ENCODE data around the gene LCTL. TPM values are rescaled to one million over a fixed set of nuclear protein-coding genes. Genes with fewer than 3 reads are reported as not detected.

Gene LCTL
- total RNA-seq, 6 experiments from 2014 or later, result 0.12 to 0.76 (median 0.74) TPM

DNA sequence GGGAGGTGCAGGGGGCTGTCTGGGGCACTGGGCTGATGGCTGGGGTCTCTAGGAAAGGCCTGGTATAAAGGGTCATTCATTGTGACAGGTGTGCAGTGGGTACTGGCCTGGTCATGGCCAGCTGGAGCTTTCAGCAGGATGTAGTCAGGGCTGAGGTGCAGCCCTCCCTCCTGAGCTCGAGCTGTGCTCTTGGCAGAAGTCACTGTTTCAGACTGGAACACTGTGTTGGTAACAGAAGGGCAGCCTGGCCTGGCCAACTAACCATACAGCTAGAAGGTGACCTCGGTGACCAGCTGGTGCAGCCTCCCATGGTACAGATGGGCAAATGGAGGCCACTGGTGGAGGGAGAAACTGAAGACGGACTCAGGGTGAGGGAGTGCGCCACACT is 34.4 kb upstream of the LCTL start:
- Mint-ChIP-seq H3K4me3 (no peak overlapping the region), H3K27ac (no peak overlapping the region), H3K36me3 (ENCODE audit: low read depth) (no peaks in the 10 kb centered on the region), H3K27me3 (ENCODE audit: insufficient read depth) (peaks cover 6% of the 10 kb centered on the region), H3K4me1 (ENCODE audit: low read depth) (0 out of 2 replicates have a peak, but pooled peaks cover 5% of the 10 kb centered on the region), H3K9me3 (no peaks in the 10 kb centered on the region)
- no peak for DNase-seq
- TF ChIP-seq, protein P1, sequence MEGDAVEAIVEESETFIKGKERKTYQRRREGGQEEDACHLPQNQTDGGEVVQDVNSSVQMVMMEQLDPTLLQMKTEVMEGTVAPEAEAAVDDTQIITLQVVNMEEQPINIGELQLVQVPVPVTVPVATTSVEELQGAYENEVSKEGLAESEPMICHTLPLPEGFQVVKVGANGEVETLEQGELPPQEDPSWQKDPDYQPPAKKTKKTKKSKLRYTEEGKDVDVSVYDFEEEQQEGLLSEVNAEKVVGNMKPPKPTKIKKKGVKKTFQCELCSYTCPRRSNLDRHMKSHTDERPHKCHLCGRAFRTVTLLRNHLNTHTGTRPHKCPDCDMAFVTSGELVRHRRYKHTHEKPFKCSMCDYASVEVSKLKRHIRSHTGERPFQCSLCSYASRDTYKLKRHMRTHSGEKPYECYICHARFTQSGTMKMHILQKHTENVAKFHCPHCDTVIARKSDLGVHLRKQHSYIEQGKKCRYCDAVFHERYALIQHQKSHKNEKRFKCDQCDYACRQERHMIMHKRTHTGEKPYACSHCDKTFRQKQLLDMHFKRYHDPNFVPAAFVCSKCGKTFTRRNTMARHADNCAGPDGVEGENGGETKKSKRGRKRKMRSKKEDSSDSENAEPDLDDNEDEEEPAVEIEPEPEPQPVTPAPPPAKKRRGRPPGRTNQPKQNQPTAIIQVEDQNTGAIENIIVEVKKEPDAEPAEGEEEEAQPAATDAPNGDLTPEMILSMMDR (IDR thresholded peaks at IDR 0.05), result no peak

DNA sequence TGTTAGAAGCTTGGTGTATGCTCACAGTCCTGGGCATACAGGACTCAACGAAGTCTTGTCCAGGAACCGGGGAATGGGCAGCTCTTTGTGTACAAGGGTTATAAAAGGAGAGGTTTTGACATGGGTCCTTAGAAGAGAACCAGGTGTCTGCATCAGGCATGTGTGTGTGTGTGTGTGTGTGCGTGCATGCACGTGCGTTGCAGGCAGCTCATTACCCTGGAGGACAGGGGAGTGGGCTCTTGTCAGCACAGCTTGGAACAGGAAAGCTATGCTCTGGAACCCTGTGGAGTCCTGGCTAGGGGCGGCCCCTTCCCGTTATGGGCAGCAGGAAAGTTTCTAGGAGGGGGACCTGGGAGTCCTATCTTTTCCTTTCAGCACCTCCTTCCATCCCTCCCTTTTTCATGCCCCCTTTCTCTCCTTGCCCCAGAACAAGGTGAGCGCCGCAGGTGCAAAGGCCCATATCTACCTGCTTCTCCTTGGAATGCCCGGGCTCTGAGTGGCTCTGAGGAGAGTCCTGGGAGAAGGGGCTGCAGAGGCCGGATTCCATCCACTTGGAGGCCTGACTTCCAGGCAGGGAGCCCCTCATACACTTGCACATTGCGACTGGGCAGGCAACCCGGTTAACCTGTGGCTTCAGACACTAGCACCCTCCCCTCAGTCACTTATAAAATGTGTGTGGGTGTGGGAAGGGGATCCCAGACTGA is 33.9 kb upstream of the LCTL start:
- Mint-ChIP-seq H3K27ac (no peak overlapping the region), H3K9me3 (no peaks in the 10 kb centered on the region), H3K4me3 (no peak overlapping the region), H3K4me1 (ENCODE audit: low read depth) (0 out of 2 replicates have a peak, but pooled peaks cover 5% of the 10 kb centered on the region), H3K27me3 (ENCODE audit: insufficient read depth) (peaks cover 6% of the 10 kb centered on the region), H3K36me3 (ENCODE audit: low read depth) (no peaks in the 10 kb centered on the region)
- no peak for DNase-seq
- TF ChIP-seq, protein P1 (IDR thresholded peaks at IDR 0.05), result no peak

DNA sequence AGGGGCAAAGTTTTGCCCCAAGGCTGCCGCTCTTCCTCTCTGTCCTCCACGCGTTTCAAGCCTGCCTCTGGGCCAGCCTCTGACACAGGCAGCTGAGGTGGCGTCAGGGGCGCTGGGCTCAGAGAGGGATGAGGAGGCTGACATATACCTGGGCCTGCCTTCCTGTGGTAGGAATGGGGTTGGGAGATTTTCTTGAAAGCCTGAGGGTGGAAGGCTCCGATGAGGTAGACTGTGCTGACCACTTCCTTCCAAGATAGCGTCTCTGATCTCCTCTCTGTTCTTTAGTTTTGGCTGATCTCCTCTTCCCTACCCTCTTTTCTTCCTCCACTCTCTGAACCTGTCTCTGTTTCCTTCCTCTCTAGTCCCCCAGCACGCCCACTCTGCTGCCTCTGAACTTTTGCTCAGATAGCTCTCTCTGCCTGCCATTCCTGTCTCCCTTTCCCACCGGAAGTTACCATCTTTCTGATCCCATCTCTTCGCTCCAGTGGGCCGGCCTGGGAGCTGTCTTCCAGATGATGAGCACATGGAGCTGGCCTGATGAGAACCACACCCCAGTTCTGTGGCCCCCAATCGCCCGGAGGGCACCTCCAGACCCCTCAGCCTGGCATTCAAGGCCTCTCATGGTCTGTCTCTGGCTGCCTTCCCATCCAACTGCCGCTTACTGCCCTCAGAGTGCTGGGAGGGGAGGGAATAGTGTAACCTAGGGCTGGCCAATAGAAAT is 32.5 kb upstream of the LCTL start:
- peaks cover 14% of the 10 kb centered on the region for H3K27me3 Mint-ChIP-seq (ENCODE audit: insufficient read depth)
- TF ChIP-seq, protein P1 (IDR thresholded peaks at IDR 0.05), result no peak
- no peak overlapping the region for H3K27ac Mint-ChIP-seq
- H3K4me3 Mint-ChIP-seq, result no peak overlapping the region
- DNase-seq, result no peak
- H3K36me3 Mint-ChIP-seq (ENCODE audit: low read depth), result no peaks in the 10 kb centered on the region
- H3K9me3 Mint-ChIP-seq, result no peaks in the 10 kb centered on the region
- H3K4me1 Mint-ChIP-seq (ENCODE audit: low read depth), result 0 out of 2 replicates have a peak, but pooled peaks cover 5% of the 10 kb centered on the region

DNA sequence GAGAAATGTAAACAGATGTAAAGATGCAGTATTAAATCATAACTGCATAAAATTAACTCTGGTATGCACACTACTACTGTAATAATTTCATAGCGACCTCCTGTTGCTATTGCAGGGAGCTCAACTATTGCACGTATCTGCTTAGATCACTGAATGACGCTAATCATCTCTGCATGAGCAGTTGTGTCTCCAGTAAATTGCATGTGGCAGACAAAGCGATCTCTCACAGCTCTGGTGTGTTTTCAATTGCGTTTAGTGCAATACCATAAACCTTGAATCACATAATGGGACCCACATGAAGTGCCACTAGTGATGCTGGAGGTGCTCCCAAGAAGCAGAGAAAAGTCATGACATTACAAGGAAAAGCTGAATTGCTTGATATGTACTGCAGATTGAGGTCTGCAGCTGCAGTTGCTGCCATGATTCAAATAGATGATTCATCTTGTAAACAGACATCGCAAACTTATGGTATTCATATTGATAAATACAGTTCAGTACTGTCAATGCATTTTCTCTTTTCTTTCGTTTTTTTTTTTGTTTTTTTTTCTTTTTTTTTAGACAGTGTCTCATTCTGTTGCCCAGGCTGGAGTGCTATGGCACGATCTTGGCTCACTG is 30.2 kb upstream of the LCTL start:
- H3K27me3 Mint-ChIP-seq (ENCODE audit: insufficient read depth), result peaks cover 14% of the 10 kb centered on the region
- H3K4me3 Mint-ChIP-seq, result no peak overlapping the region
- peak; percentile 8 for DNase-seq
- no peak overlapping the region for H3K27ac Mint-ChIP-seq
- H3K9me3 Mint-ChIP-seq, result no peaks in the 10 kb centered on the region
- H3K4me1 Mint-ChIP-seq (ENCODE audit: low read depth), result 0 out of 2 replicates have a peak, but pooled peaks cover 5% of the 10 kb centered on the region
- TF ChIP-seq, protein P1 (IDR thresholded peaks at IDR 0.05), result no peak
- H3K36me3 Mint-ChIP-seq (ENCODE audit: low read depth), result no peaks in the 10 kb centered on the region

DNA sequence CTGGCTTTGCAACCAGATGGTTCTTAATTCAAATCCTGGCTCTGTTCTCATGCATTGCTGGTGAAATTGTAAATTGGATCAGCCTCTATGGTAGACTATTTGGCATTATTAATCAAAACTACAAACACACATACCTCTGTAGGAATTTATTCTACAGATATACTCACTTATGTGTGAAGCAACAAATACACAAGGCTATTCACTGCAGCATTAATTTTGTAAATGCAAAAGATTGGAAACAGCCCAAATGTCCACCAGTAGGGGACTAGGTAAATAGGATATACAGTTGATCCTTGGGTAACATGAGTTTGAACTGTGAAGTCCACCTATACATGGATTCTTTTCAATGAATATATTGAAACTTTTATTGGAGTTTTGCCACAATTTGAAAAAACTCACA is 29.5 kb upstream of the LCTL start:
- Mint-ChIP-seq H3K9me3 (no peaks in the 10 kb centered on the region), H3K4me3 (no peak overlapping the region), H3K36me3 (ENCODE audit: low read depth) (no peaks in the 10 kb centered on the region), H3K27ac (no peak overlapping the region), H3K4me1 (ENCODE audit: low read depth) (0 out of 2 replicates have a peak, but pooled peaks cover 5% of the 10 kb centered on the region), H3K27me3 (ENCODE audit: insufficient read depth) (peaks cover 14% of the 10 kb centered on the region)
- DNase-seq, result no peak
- TF ChIP-seq, protein P1 (IDR thresholded peaks at IDR 0.05), result no peak
